HUDEP-2 (cell line): ENCODE results near the gene RTN4.

ENCODE experiments used
- DNase-seq, 76 experiments: peaks; one replicate each; lab custom pipeline; 2025; ENCODE audit not compliant: unreplicated experiment in 76 of 76; lab: John Stamatoyannopoulos, UW

Gene RTN4

GRCh38 chr2:54975598-54976492 is 74.4 kb downstream of the RTN4 start:
- DNase-seq: no peak

- no peak for DNase-seq
Measured at GRCh38 chr2:54975175-54975574, 75.1 kb downstream of the RTN4 start.

- no peak for DNase-seq
Measured at GRCh38 chr2:54969940-54970338, 80.3 kb downstream of the RTN4 start.

- no peak for DNase-seq
Measured at GRCh38 chr2:54969295-54969939, 80.8 kb downstream of the RTN4 start.

GRCh38 chr2:54968561-54969218 is 81.6 kb downstream of the RTN4 start:
- no peak for DNase-seq

- no peak for DNase-seq
Measured at GRCh38 chr2:54967759-54968365, 82.4 kb downstream of the RTN4 start.

- DNase-seq: no peak
Measured at GRCh38 chr2:54967269-54967668, 83.0 kb downstream of the RTN4 start.

- no peak for DNase-seq
Measured at GRCh38 chr2:54966837-54967236, 83.4 kb downstream of the RTN4 start.

- no peak for DNase-seq
Measured at GRCh38 chr2:54966165-54966832, 84.0 kb downstream of the RTN4 start.

- no peak for DNase-seq
Measured at GRCh38 chr2:54965425-54965824, 84.8 kb downstream of the RTN4 start.

- DNase-seq: no peak
Measured at GRCh38 chr2:54964816-54965215, 85.4 kb downstream of the RTN4 start.

- no peak for DNase-seq
Measured at GRCh38 chr2:54964271-54964670, 86.0 kb downstream of the RTN4 start.

- no peak for DNase-seq
Measured at GRCh38 chr2:54963476-54963875, 86.8 kb downstream of the RTN4 start.

- DNase-seq: no peak
Measured at GRCh38 chr2:54962935-54963440, 87.3 kb downstream of the RTN4 start.

- no peak for DNase-seq
Measured at GRCh38 chr2:54962511-54962910, 87.7 kb downstream of the RTN4 start.

GRCh38 chr2:54960164-54960563 is 90.1 kb downstream of the RTN4 start:
- no peak for DNase-seq

- DNase-seq: no peak
Measured at GRCh38 chr2:54958717-54959371, 91.4 kb downstream of the RTN4 start.

GRCh38 chr2:54957321-54957999 is 92.8 kb downstream of the RTN4 start:
- no peak for DNase-seq

- DNase-seq: no peak
Measured at GRCh38 chr2:54956111-54956627, 94.1 kb downstream of the RTN4 start.
